Neural progenitor cell (in vitro differentiated cells): ENCODE results near the gene XKR8. TPM values are rescaled to one million over a fixed set of nuclear protein-coding genes. Genes with fewer than 3 reads are reported as not detected.

ENCODE experiments used
- DNase-seq: peaks from one replicate; pipeline ENCODE4 v3.0.0-alpha.2; 2016; ENCODE audit warnings: low spot score
- H2AFZ ChIP-seq: fragments of 200-600 bp; sonication (generic); replicated peaks from 2 replicates; pipeline ENCODE4 v1.6.1; 2016; ENCODE audit warnings: antibody characterized with exemption
- H3F3A ChIP-seq: fragments of 200-600 bp; sonication (generic); 2 replicates; pipeline ENCODE4 v1.6.1; 2016; ENCODE audit warnings: antibody characterized with exemption, low read depth
- H3K27ac ChIP-seq: fragments of 200-600 bp; sonication (generic); 2 replicates; pipeline ENCODE4 v1.5.1; 2016; ENCODE audit warnings: mild to moderate bottlenecking
- H3K27me3 ChIP-seq: fragments of 200-600 bp; sonication (generic); 2 replicates; pipeline ENCODE4 v1.6.1; 2016; ENCODE audit warnings: mild to moderate bottlenecking, moderate library complexity
- H3K36me3 ChIP-seq: fragments of 200-600 bp; sonication (generic); 2 replicates; pipeline ENCODE4 v1.5.1; 2016
- H3K4me1 ChIP-seq: fragments of 200-600 bp; sonication (generic); 2 replicates; pipeline ENCODE4 v1.6.1; 2016; ENCODE audit warnings: mixed run types
- H3K4me2 ChIP-seq: fragments of 200-600 bp; sonication (generic); 2 replicates; pipeline ENCODE4 v1.6.1; 2016
- H3K4me3 ChIP-seq: fragments of 200-600 bp; sonication (generic); 2 replicates; pipeline ENCODE4 v1.5.1; 2016
- H3K79me2 ChIP-seq: fragments of 200-600 bp; sonication (generic); 2 replicates; pipeline ENCODE4 v1.6.1; 2016; ENCODE audit warnings: low read depth
- H3K9ac ChIP-seq: fragments of 200-600 bp; sonication (generic); 2 replicates; pipeline ENCODE4 v1.6.1; 2016
- H3K9me3 ChIP-seq: fragments of 200-600 bp; sonication (generic); 2 replicates; pipeline ENCODE4 v1.5.1; 2016; ENCODE audit warnings: low read depth
- H4K20me1 ChIP-seq: fragments of 200-600 bp; sonication (generic); 2 replicates; pipeline ENCODE4 v1.6.1; 2016; ENCODE audit warnings: low read depth
- H3K27ac Mint-ChIP-seq: 3 replicates; pipeline ENCODE4 v1.8.0; 2021; ENCODE audit warnings: mixed read lengths
- H3K27me3 Mint-ChIP-seq: 2 replicates; pipeline ENCODE4 v1.8.0; 2022; ENCODE audit warnings: low read depth, mild to moderate bottlenecking, inconsistent platforms, moderate library complexity, mixed read lengths; ENCODE audit not compliant: insufficient read depth
- H3K36me3 Mint-ChIP-seq: 3 replicates; pipeline ENCODE4 v1.8.0; 2021; ENCODE audit warnings: mixed read lengths
- H3K4me1 Mint-ChIP-seq: 3 replicates; pipeline ENCODE4 v1.8.0; 2021; ENCODE audit warnings: mixed read lengths
- H3K4me3 Mint-ChIP-seq: 3 replicates; pipeline ENCODE4 v1.8.0; 2021; ENCODE audit warnings: mild to moderate bottlenecking, moderate library complexity, mixed read lengths
- H3K9me3 Mint-ChIP-seq: 3 replicates; pipeline ENCODE4 v1.8.0; 2020; ENCODE audit warnings: mixed read lengths
- EZH2 ChIP-seq: fragments of 200-600 bp; sonication (generic); IDR thresholded peaks from 2 replicates; pipeline ENCODE4 v1.6.1; 2017; ENCODE audit warnings: antibody characterized with exemption, mild to moderate bottlenecking, moderate library complexity
- EZH2phosphoT487 ChIP-seq: fragments of 200-600 bp; sonication (generic); IDR thresholded peaks from 2 replicates; pipeline ENCODE4 v1.6.1; 2017; ENCODE audit warnings: antibody characterized with exemption
- total RNA-seq: library from RNA; depleted of rRNA; stranded (reverse); fragments of >200 nt; gene quantifications from 2 replicates; pipeline ENCODE4 v1.2.3, GENCODE V29; 2015; ENCODE audit warnings: low replicate concordance
- TF ChIP-seq, protein P1 (sequence below): fragments of 200-600 bp; sonication (generic); IDR thresholded peaks from 2 replicates; pipeline ENCODE4 v1.5.1; 2017; ENCODE audit warnings: antibody characterized with exemption, mild to moderate bottlenecking

Gene XKR8
- total RNA-seq, 1 donor from 2014 or later: 4.3 TPM

DNA sequence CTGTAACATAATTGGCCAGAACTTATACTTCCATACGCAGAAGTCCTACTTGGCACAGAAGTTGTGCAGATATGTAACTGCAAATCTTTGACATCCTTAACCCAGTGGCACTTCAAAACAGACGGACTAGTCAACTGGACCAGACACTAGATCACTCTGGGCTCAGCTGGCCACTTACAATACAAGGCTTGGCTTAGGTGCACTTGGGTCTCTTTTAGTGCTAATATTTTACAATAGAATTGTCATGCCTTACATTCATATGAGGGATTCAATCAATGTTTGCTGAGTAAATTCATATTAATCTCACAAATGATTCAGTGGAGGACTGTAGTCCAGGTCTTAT is 20.1 kb downstream of the XKR8 start:
- no peak overlapping the region for H3K27ac ChIP-seq
- H3K4me1 ChIP-seq: peaks cover 6% of the 10 kb centered on the region
- no peak overlapping the region for H2AFZ ChIP-seq
- no peak overlapping the region for H3K9ac ChIP-seq
- Mint-ChIP-seq H3K36me3 (peaks cover 7% of the 10 kb centered on the region), H3K27ac (no peak overlapping the region), H3K4me3 (no peak overlapping the region), H3K27me3 (no peaks in the 10 kb centered on the region), H3K4me1 (peaks cover 14% of the 10 kb centered on the region), H3K9me3 (no peaks in the 10 kb centered on the region)
- TF ChIP-seq EZH2phosphoT487 (no peak), EZH2 (no peak)
- TF ChIP-seq, protein P1, sequence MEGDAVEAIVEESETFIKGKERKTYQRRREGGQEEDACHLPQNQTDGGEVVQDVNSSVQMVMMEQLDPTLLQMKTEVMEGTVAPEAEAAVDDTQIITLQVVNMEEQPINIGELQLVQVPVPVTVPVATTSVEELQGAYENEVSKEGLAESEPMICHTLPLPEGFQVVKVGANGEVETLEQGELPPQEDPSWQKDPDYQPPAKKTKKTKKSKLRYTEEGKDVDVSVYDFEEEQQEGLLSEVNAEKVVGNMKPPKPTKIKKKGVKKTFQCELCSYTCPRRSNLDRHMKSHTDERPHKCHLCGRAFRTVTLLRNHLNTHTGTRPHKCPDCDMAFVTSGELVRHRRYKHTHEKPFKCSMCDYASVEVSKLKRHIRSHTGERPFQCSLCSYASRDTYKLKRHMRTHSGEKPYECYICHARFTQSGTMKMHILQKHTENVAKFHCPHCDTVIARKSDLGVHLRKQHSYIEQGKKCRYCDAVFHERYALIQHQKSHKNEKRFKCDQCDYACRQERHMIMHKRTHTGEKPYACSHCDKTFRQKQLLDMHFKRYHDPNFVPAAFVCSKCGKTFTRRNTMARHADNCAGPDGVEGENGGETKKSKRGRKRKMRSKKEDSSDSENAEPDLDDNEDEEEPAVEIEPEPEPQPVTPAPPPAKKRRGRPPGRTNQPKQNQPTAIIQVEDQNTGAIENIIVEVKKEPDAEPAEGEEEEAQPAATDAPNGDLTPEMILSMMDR: no peak
- H3K36me3 ChIP-seq: no peaks in the 10 kb centered on the region
- DNase-seq: no peak
- H3F3A ChIP-seq: peaks cover 2% of the 10 kb centered on the region
- no peaks in the 10 kb centered on the region for H3K79me2 ChIP-seq
- H4K20me1 ChIP-seq: peaks cover 3% of the 10 kb centered on the region
- H3K4me2 ChIP-seq: no peak overlapping the region
- H3K27me3 ChIP-seq: no peaks in the 10 kb centered on the region
- no peaks in the 10 kb centered on the region for H3K9me3 ChIP-seq
- H3K4me3 ChIP-seq: no peak overlapping the region

DNA sequence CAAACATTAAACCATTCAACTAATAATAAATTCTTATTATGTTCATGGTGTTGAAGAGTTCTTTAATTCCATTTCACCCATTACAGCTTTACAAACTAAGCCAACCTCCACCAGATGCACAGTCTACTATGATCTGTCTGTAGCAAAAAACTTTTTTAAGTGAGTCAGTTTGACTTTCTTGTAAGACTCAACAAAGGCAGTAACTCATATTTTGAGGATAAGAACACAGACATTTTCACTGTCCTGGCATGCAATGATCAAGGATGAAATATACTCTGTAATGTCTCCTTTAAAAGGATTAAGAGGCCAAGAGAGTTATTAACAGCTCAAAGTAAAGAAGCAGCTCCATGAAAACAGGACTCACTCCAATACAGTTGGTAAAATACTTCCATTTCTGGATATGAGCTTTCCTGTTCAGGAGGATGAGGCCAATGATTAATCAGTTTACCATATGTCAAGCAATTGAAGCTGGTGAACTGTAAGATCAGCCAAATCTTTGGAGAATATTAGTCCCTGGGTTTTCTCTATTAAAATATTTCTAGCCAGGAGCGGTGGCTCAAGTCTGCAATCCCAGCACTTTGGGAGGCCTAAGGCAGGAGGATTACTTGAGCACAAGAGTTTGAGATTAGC is 20.6 kb downstream of the XKR8 start:
- peaks cover 3% of the 10 kb centered on the region for H4K20me1 ChIP-seq
- peaks cover 14% of the 10 kb centered on the region for H3K4me1 Mint-ChIP-seq
- H3K9me3 ChIP-seq: no peaks in the 10 kb centered on the region
- peaks cover 7% of the 10 kb centered on the region for H3K36me3 Mint-ChIP-seq
- no peak overlapping the region for H3K9ac ChIP-seq
- no peak overlapping the region for H3K4me3 Mint-ChIP-seq
- H3K4me2 ChIP-seq: no peak overlapping the region
- no peaks in the 10 kb centered on the region for H3K36me3 ChIP-seq
- H3K27ac ChIP-seq: no peak overlapping the region
- no peak for TF ChIP-seq EZH2
- TF ChIP-seq EZH2phosphoT487: no peak
- TF ChIP-seq, protein P1: no peak
- no peak overlapping the region for H2AFZ ChIP-seq
- no peak overlapping the region for H3K4me3 ChIP-seq
- no peaks in the 10 kb centered on the region for H3K27me3 ChIP-seq
- no peaks in the 10 kb centered on the region for H3K9me3 Mint-ChIP-seq
- no peak for DNase-seq
- peaks cover 6% of the 10 kb centered on the region for H3K4me1 ChIP-seq
- H3K27ac Mint-ChIP-seq: peak overlapping the region; percentile 78
- H3K27me3 Mint-ChIP-seq: no peaks in the 10 kb centered on the region
- peaks cover 2% of the 10 kb centered on the region for H3F3A ChIP-seq
- no peaks in the 10 kb centered on the region for H3K79me2 ChIP-seq

DNA sequence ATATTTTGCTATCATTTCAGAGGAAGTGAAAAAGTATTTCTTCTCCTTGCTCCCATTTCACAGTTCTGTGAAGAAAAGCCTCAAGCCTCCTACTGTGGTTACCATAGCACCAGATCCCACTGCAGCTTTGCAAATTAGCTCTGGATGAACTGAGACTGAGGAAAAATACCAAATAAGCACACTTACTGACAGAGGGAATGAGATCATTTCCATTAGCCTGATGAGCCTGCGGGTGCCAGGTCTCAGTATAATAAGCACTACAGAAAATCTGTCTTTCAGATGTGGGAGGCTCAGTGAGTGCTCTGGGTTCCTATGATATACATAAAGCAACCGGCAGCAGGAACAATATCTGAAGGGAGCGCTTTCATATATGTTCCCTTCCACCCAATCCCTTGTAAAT is 21.4 kb downstream of the XKR8 start:
- H3K9ac ChIP-seq: peak overlapping the region; percentile 25
- H3K27ac ChIP-seq: no peak overlapping the region
- DNase-seq: no peak
- Mint-ChIP-seq H3K27me3 (no peaks in the 10 kb centered on the region), H3K4me3 (no peak overlapping the region), H3K36me3 (peaks cover 5% of the 10 kb centered on the region), H3K4me1 (peaks cover 14% of the 10 kb centered on the region), H3K9me3 (no peaks in the 10 kb centered on the region), H3K27ac (peak overlapping the region; percentile 78)
- peaks cover 2% of the 10 kb centered on the region for H3F3A ChIP-seq
- no peak overlapping the region for H3K4me3 ChIP-seq
- H3K9me3 ChIP-seq: no peaks in the 10 kb centered on the region
- H4K20me1 ChIP-seq: peaks cover 3% of the 10 kb centered on the region
- H3K4me1 ChIP-seq: peaks cover 6% of the 10 kb centered on the region
- H3K4me2 ChIP-seq: no peak overlapping the region
- no peak overlapping the region for H2AFZ ChIP-seq
- H3K79me2 ChIP-seq: no peaks in the 10 kb centered on the region
- H3K36me3 ChIP-seq: no peaks in the 10 kb centered on the region
- no peak for TF ChIP-seq EZH2phosphoT487
- TF ChIP-seq EZH2: no peak
- TF ChIP-seq, protein P1: no peak
- no peaks in the 10 kb centered on the region for H3K27me3 ChIP-seq
